ENCODE results near the gene GK. TPM values are rescaled to one million over a fixed set of nuclear protein-coding genes. Genes with fewer than 3 reads are reported as not detected.
"Not testable (repeated sequence)": the region's sequence is repeated elsewhere in the genome, so short reads cannot be mapped to it uniquely, and the experiment has no call there.

Gene GK
- total RNA-seq, 1 donor from 2014 or later, result 1.7 TPM

DNA sequence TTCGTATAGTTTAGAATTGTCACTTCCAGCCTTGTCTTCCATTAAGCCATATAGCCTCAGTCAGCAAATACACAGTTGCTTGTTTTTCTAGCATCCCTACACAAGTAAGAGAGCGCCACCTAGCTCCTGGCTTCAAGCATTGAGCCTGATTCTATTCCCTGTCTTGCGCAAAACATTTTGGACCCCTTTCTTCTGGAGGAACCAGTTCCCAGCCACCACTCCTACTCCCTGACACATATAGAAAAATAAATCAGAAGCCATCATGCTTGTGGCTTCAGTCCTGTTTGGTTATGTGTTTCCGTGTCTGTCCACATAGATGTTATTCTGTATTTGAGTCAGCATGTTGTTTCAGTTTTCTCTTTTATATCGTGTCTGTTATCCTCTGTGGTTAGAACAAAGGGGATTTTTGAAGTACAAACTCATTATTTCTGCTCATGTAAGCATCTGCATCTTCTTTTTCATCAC, 59.9 kb downstream of the GK start:
- DNase-seq, result peak; percentile 74

DNA sequence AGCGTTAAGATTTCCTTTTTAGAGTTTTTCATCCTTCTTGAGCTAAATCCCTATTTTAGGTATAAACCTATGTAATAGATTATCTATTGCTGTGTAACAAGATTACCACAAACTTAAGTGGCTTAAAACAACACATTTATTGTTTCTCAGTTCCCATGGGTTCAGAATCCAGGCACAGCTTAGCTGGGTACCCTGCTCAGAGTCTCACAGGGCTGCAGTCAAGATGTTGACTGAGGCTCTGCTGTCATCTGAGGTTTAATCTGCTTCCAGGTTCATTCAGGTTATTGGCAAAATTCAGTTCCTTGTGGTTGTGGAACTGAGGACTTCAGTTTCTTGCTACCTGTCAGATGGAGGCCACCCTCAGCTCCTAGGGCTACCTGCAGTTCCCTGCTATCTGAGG, 60.9 kb downstream of the GK start:
- DNase-seq, result no peak

DNA sequence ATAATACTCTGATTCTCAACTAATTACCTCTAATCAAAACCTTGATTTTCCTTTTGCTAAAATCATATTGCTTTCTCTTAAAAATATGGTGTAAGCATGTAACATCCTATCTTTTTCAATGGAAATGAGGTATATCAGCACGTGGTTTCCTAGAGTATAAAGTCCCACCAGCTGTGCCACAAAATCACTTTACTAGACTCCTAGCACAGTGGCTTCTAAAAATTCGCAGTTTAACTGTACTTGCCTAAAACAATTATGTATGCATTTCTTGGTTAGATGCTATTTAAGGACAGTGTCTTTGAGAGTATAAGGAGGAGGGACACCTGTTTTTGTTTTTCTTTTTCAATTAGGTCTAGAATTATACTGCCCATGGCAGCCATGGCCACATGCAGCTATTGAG, 62.8 kb downstream of the GK start:
- no peak for DNase-seq

DNA sequence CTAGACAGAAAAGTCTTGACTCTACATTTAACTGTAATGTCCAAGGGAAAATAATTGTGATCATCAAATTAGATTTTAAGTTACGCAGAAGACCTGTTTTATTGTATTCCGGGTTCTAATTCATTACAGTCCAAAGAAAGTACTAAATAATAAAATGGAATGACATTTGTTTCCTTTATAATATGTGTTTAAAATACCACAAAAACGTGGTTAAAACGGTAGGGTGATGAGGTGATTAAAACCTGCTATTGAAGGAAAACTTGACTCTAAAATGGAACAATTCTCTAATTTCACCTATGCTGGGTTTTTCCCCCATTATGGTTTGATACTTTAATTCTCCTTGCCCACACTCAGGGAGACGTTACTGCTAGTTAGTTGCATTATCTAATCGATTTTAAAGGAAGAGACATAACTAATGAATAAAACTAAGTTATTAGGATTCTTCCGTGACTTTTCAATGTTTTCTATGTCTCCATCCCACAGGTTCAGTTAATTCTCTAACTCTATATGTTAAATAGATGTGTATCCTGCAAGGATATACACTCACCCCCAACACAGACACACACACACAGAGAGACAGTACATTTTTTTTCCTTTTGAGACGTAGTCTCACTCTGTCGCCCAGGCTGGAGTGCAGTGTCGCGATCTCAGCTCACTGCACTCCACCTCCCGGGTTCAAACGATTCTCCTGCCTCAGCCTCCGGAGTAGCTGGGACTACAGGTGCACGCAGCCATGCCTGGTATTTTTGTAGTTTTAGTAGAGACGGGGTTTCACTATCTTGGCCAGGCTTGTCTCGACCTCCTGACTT, 80.8 kb downstream of the GK start:
- DNase-seq, result no peak

DNA sequence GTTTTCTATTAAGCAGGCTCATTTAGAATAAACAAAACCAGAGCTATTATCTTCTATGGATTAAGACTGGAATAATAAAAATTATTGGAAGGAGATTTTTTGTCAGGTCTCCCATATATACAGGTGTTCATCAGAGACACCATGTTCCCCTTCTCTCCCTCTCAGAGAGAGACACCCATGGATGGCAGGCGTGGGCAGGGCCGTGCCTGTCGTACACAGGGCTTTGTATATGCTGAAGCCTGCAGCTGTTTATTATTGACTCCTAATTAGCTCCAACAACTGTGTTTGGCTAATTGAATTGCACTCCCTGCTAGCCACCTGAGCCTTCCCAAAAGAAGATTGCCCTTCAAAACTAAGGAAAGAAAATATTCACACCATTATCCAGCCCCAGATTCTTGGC, 81.6 kb downstream of the GK start:
- no peak for DNase-seq

DNA sequence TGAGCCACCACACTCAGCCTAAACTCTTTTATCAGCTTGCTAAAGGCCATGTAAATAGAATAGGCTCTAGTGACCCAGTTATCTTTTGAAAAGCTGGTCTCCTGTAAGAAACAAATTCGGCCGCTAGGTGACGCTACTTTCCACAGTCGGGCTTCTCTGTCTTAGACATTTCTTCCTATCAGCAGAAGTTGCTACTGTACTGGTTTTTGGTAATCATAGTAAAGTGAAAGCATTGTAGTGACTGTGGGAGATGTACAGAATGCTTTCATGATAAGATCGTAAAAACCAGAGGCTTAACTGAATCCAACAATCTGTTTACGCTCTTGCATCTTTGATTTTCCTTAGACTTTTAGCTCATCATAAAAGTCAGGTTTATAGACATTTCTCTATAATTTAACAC, 82.6 kb downstream of the GK start:
- peak; percentile 66 for DNase-seq

DNA sequence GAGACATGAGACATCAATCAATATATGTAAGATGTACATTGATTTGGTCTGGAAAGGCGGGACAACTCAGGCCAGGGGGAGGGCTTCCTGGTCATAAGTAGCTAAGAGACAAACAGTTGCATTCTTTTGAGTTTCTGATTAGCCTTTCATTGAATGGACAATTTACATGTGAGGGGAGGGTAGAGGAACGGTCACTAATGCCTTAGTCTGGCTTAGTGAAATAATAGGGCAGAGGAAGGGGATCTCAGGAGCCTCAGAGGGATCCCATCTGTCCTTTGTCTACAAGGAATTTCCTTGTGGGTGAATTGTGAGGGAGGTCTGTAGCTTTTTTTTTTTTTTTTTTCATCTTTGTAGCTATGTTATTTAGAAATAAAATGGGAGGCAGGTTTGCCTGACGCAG, 88.3 kb downstream of the GK start:
- no peak for DNase-seq

DNA sequence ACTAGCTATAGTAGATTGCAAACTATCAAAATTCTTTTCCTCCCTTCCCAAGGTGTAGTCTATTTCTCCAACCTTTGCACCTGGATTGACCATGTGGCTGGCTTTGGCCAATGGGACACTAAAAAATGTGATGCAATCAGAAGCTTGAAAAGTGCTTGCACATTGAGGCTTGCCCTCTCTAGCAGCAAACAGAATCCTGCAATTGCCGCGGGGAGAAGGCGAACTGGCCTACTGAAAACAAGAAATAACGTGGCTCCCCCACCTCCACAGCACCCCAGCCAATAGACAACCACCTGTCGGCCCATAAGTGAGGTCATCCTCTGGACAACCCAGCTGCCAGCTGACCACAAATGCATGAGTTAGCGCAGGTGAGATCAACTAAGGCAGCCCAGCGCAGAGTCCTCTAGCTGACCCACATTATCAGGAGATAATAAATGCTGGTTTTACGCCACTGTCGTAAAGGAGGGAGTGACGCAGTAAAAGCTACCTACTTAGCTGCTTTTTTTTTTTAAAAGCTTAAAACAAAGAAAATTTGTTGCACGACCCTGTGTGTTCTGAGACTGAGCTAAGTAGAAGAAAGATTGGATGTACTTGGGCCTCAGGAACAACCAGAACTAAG, 95.2 kb downstream of the GK start:
- no peak for DNase-seq

DNA sequence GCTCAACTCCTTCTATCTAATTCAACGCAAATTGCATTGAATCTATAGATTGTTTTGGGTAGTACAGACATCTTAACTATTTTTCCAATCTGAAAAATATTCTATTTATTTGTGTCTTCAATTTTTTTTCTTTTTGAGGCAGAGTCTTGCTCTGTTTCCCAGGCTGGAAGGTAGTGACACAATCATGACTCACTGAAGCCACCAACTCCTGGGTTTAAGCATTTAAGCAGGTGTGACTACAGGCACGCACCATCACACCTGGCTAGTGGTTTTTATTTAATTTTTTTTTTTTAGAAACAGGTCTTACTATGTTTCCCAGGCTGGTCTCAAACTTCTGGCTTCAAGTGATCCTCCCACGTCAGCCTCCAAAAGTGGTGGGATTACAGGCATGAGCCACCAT, 98.3 kb downstream of the GK start:
- DNase-seq, result no peak

DNA sequence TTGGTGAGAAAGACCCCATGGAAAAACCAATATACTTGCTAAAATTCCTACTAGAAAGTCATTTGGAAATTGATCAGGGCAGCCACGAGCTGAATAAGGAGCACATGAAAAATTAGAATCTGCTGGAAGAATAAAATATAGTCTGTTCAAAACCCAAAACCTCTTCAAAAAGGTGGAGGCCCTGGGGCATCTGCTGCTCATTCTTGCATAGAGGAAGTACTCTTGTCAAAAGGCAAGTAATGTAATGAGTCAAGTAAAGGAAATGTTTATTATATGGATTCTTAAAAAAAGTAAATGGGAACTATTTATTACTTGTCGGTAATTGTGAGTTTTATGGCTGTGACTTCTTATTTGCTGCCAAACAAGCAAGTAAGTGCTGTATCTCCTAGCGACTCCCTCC, 109.5 kb downstream of the GK start:
- DNase-seq, result no peak

DNA sequence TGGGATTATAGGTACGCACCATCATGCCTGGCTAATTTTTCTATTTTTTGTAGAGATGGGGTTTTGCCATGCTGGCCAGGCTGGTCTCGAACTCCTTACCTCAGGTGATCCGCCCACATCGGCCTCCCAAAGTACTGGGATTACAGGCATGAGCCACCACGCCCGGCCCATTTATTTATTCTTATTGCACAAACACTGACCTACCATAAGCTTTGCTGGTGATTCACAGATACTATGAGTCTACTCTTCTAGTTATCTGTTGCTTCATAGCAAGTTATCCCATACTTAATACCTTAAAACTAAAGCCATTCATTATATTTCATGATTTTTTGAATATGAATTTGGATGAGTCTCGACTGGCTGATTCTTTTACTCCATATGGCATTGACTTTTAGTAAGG, 120.5 kb downstream of the GK start:
- not testable (repeated sequence) for DNase-seq

DNA sequence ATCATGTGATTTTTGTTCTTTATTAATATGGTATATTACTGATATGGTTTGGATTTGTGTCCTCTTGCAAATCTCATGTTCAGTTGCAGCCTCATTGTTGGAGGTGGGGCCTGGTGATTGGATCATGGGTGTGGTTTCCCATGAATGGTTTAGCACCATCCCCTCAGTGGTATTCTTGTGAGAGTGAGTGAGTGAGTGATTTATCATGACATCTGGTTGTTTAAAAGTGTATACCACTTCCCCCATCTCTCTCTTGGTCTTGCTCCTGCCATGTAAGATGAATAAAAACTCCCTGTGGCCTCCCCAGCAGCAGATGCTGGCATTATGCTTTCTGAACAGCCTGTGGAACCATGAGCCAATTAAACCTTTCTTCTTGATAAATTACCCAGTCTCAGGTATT, 124.4 kb downstream of the GK start:
- no peak for DNase-seq

DNA sequence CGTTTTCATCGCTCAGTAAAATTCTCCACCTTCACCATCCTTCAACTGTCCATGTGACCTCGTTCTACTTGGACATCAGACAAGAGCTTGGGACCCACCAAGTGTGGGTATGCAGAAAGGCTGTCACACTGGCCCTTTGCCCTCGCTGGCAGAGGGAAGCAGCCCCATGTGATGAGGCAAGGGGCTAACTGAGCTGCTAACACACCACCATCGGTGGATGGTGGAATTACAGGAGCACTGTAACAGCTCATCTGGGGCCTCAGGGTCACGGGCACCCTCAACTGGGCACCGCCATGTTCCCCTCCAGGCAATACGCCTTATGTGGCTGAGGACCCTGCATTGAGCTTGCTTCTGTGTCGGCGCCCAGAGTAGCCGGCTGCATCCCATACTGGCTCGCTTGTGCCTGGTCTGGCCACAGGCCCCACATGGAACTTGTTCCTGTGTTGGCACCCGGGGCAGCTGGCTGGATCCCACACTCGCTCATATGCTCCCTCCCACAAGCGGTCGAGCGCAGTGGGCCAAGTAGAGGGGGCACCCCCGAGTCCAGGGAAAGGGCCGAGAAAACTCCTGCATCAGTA, 126.3 kb downstream of the GK start:
- no peak for DNase-seq

Other genes with a start within 250 kb of the GK start
- gene TASL, start 75.7 kb upstream of the GK start, total RNA-seq, result not detected in 2 replicates
- gene TAB3, start 235.8 kb downstream of the GK start, total RNA-seq, result 10.3 and 11.2 TPM in 2 replicates

Measured in dermis blood vessel endothelial cell (primary cell).